Measurements from ENCODE around the gene TASP1. TPM values are rescaled to one million over a fixed set of nuclear protein-coding genes. Genes with fewer than 3 reads are reported as not detected.

The TASP1 gene
- polyA plus RNA-seq, 3 donors: 2.3 to 3.3 (median 2.6) TPM

- Histone ChIP-seq H3K27ac (ENCODE audit: low read depth in 1 of 2, low read length in 2 of 2) (no peak overlapping the region), H2AFZ (ENCODE audit: insufficient read depth, low read depth, low read length, poor library complexity, severe bottlenecking) (no peak overlapping the region), H3K9me3 (replicated peaks in 1 of 2; ENCODE audit: control insufficient read depth in 1 of 2, insufficient read depth in 1 of 2, low read length in 2 of 2) (peaks cover 5% of the 10 kb centered on the region in 2 donors), H3K79me2 (ENCODE audit: insufficient read depth, low read length) (no peaks in the 10 kb centered on the region), H3K27me3 (ENCODE audit: control insufficient read depth in 2 of 2, insufficient read depth in 2 of 2, low read length in 2 of 2) (no peaks in the 10 kb centered on the region), H3K36me3 (replicated peaks in 1 of 2; ENCODE audit: control insufficient read depth in 1 of 2, insufficient read depth in 2 of 2, low read length in 2 of 2) (peaks cover 0 to 12% of the 10 kb centered on the region in 2 donors), H3K4me2 (replicated peaks; ENCODE audit: extremely low read depth, low read length, poor library complexity, severe bottlenecking) (no peak overlapping the region), H3K4me3 (replicated peaks in 1 of 3; ENCODE audit: low read depth in 2 of 3, low read length in 3 of 3) (no peak overlapping the region), H4K20me1 (ENCODE audit: insufficient read depth, low read length) (no peaks in the 10 kb centered on the region), H3K9ac (ENCODE audit: insufficient read depth, low read length, poor library complexity, severe bottlenecking) (no peak overlapping the region), H3K4me1 (ENCODE audit: control insufficient read depth in 1 of 2, insufficient read depth in 2 of 2, low read length in 2 of 2) (no peaks in the 10 kb centered on the region)
- TF ChIP-seq CTCF (IDR thresholded peaks at IDR 0.05): no peak
- no peaks in the 10 kb centered on the region for H3K27me3 Mint-ChIP-seq (ENCODE audit: low read depth in 3 of 3)
- H3K36me3 Mint-ChIP-seq: peaks cover 7 to 17% of the 10 kb centered on the region in 2 donors
- DNase-seq: no peak
- 100% methylated on average over 2 of the region's 4 CpGs for WGBS (ENCODE audit: insufficient coverage)
- no peak overlapping the region for H3K4me3 Mint-ChIP-seq
- H3K4me1 Mint-ChIP-seq: no peaks in the 10 kb centered on the region
- H3K9me3 Mint-ChIP-seq: peaks cover 3 to 13% (median 7%) of the 10 kb centered on the region in 7 donors
- no peak overlapping the region for H3K27ac Mint-ChIP-seq
- intact Hi-C loops (cut with micrococcal nuclease): no loop called here
Measured at GRCh38 chr20:13425381-13426135, 213.2 kb downstream of the TASP1 start.

- H4K20me1 ChIP-seq (ENCODE audit: insufficient read depth, low read length): no peaks in the 10 kb centered on the region
- no peak overlapping the region for H3K27ac Mint-ChIP-seq
- intact Hi-C loops (cut with micrococcal nuclease): no loop called here
- H2AFZ ChIP-seq (ENCODE audit: insufficient read depth, low read depth, low read length, poor library complexity, severe bottlenecking): no peak overlapping the region
- no peaks in the 10 kb centered on the region for H3K27me3 ChIP-seq (ENCODE audit: control insufficient read depth in 2 of 2, insufficient read depth in 2 of 2, low read length in 2 of 2)
- no peak overlapping the region for H3K27ac ChIP-seq (ENCODE audit: low read depth in 1 of 2, low read length in 2 of 2)
- no peak overlapping the region for H3K4me2 ChIP-seq (replicated peaks; ENCODE audit: extremely low read depth, low read length, poor library complexity, severe bottlenecking)
- WGBS (ENCODE audit: insufficient coverage): no CpG with 5 or more reads among the region's 5 CpGs
- H3K9me3 ChIP-seq (replicated peaks in 1 of 2; ENCODE audit: control insufficient read depth in 1 of 2, insufficient read depth in 1 of 2, low read length in 2 of 2): no peaks in the 10 kb centered on the region
- TF ChIP-seq CTCF (IDR thresholded peaks at IDR 0.05): no peak
- no peaks in the 10 kb centered on the region for H3K36me3 ChIP-seq (replicated peaks in 1 of 2; ENCODE audit: control insufficient read depth in 1 of 2, insufficient read depth in 2 of 2, low read length in 2 of 2)
- peaks cover 0 to under 1% (median 0%) of the 10 kb centered on the region in 7 donors for H3K9me3 Mint-ChIP-seq
- H3K79me2 ChIP-seq (ENCODE audit: insufficient read depth, low read length): no peaks in the 10 kb centered on the region
- H3K4me1 ChIP-seq (ENCODE audit: control insufficient read depth in 1 of 2, insufficient read depth in 2 of 2, low read length in 2 of 2): no peaks in the 10 kb centered on the region
- H3K9ac ChIP-seq (ENCODE audit: insufficient read depth, low read length, poor library complexity, severe bottlenecking): no peak overlapping the region
- H3K27me3 Mint-ChIP-seq (ENCODE audit: low read depth in 3 of 3): no peaks in the 10 kb centered on the region
- no peaks in the 10 kb centered on the region for H3K4me1 Mint-ChIP-seq
- peaks cover 0 to 5% of the 10 kb centered on the region in 2 donors for H3K36me3 Mint-ChIP-seq
- DNase-seq: no peak
- no peak overlapping the region for H3K4me3 ChIP-seq (replicated peaks in 1 of 3; ENCODE audit: low read depth in 2 of 3, low read length in 3 of 3)
- no peak overlapping the region for H3K4me3 Mint-ChIP-seq
Measured at GRCh38 chr20:13424174-13424833, 214.4 kb downstream of the TASP1 start.
